Pancreas (tissue), 10 donors: Measurements from ENCODE around the gene ERP27. TPM values are rescaled to one million over a fixed set of nuclear protein-coding genes. Genes with fewer than 3 reads are reported as not detected.

Source experiments
- ATAC-seq, 4 donors: fragments of 200-7000 bp; cut with Tn5 transposase; one replicate each; pipeline versions ENCODE4 v1.8.0 to v1.9.1; 2020; ENCODE audit warnings: mild to moderate bottlenecking in 4 of 4, moderate library complexity in 4 of 4
- DNase-seq, 6 donors: peaks; one replicate each; pipeline ENCODE4 v3.0.0-alpha.2; 2020
- FAIRE-seq: peaks from 2 replicates; lab custom pipeline; 2012; peaks lifted over from hg19 to GRCh38; lab: Jason Lieb, UNC
- H3K27ac ChIP-seq, 4 donors: fragments of 200-600 bp; sonication (generic); 1 replicate in 3 of 4; 2 replicates in 1 of 4; pipeline versions ENCODE4 v1.5.0 to v1.8.0; 2020
- H3K27me3 ChIP-seq, 4 donors: fragments of 200-600 bp; one replicate each; pipeline ENCODE4 v1.8.0; 2021
- H3K36me3 ChIP-seq, 3 donors: fragments of 200-600 bp; sonication (generic) in 1 of 3; one replicate each; pipeline versions ENCODE4 v1.5.0 to v1.8.0; 2020 to 2021
- H3K4me1 ChIP-seq, 3 donors: fragments of 200-600 bp; one replicate each; pipeline ENCODE4 v1.8.0; 2021
- H3K4me3 ChIP-seq, 4 donors: fragments of 200-600 bp; sonication (generic) in 2 of 4; one replicate each; pipeline versions ENCODE4 v1.5.0 to v1.8.0; 2020 to 2021
- H3K9me3 ChIP-seq, 4 donors: fragments of 200-600 bp; one replicate each; pipeline ENCODE4 v1.8.0; 2021
- CTCF ChIP-seq, 4 donors: fragments of 200-600 bp; sonication (generic) in 3 of 4; IDR thresholded peaks; one replicate each; pipeline versions ENCODE4 v1.5.0 to v1.8.0; 2021; ENCODE audit warnings: antibody characterized with exemption in 4 of 4
- WGBS, 2 donors: extraction: QIAGEN DNeasy Blood & Tissue Kit; methylation state at CpG; one replicate each; pipeline ENCODE4 v1.1.7; 2013; 5-methylcytosine and 5-hydroxymethylcytosine counted together
- intact Hi-C, 3 donors: fragments of 100-400 bp; cut with DNase I; formaldehyde crosslinking; loops; one replicate each; pipeline versions ENCODE4 v1.11.1 to v1.14.2; 2022
- polyA plus RNA-seq, 2 donors: library from polyadenylated mRNA; stranded (reverse); fragments of 200-250 nt; gene quantifications; one replicate each; pipeline ENCODE4 v1.2.3, GENCODE V29; 2013
- total RNA-seq, 6 donors: library from RNA; stranded (reverse); fragmentation: NEBNext Ultra II Directional in 4 of 6; extraction: Animal tissue kit (Norgen Biotek cat#: 25700) in 4 of 6; gene quantifications; one replicate each; pipeline versions ENCODE4 v1.2.1 to v1.2.4, GENCODE V29; 2021 to 2023
- donor health status: healthy with polysubstance abuse.
- donor health status: DM: no; HTN: no; CAD: no; lungs with moderate emphysema.
- donor health status: DM: no; HTN: no; CAD: no.
- donor health status: control.
- donor health status: control.
- donor health status: Bipolar disorder and iron deficiency.
- donor health status: DM: yes; HTN: yes; CAD: no.
- donor health status: DM: no; HTN: no; CAD: no.
- donor health status: DM: no; HTN: no; CAD: no.
- donor health status: DM: yes; HTN: yes; CAD: no.

Gene ERP27
- total RNA-seq (100 to 1,000 TPM in 4 of 6 donors, 10 to 100 TPM in 2; 87.2 to 267 (median 128) TPM), polyA plus RNA-seq (10 to 100 TPM; 41.8 to 61.3 TPM)

- peaks cover 21 to 34% (median 31%) of the 10 kb centered on the region in 3 donors for H3K4me1 ChIP-seq
- no peak for TF ChIP-seq CTCF (IDR thresholded peaks at IDR 0.05)
- 30 to 33% methylated on average over 3 of the region's 3 CpGs for whole genome bisulfite sequencing, 2 donors
- peak; percentile 79 to 92 (median 86) for ATAC-seq
- H3K4me3 ChIP-seq, result peak within 1 kb of the TSS in 3 of 4 donors; percentile 1 to 36 (median 29)
- peak; percentile 70 to 92 (median 87) for DNase-seq
- FAIRE-seq, result no peak
- no peaks in the 10 kb centered on the region for H3K36me3 ChIP-seq
- H3K27ac ChIP-seq, result peak within 1 kb of the TSS; percentile 64 to 95 (median 88)
- H3K9me3 ChIP-seq, result no peaks in the 10 kb centered on the region
- no peaks in the 10 kb centered on the region for H3K27me3 ChIP-seq
- intact Hi-C loops, result no loop called here
Observed at GRCh38 chr12:14938301-14938700, at the start of gene ERP27. Gene ERP27, minus strand, starts transcription at chr12:14938537. Its CDS starts 29 bp downstream, at chr12:14938508.

GRCh38 chr12:14988035-14988434 lies 49.7 kb upstream of the ERP27 start:
- DNase-seq (no peak), FAIRE-seq (no peak), ATAC-seq (no peak)
- H3K36me3 ChIP-seq, result no peaks in the 10 kb centered on the region
- intact Hi-C loops, result loop anchor here in 1 of 3 donors (5.0 kb wide), 1 partner anchor 141 kb away; no protein-coding TSS in a partner anchor
- H3K27me3 ChIP-seq, result no peaks in the 10 kb centered on the region
- H3K9me3 ChIP-seq, result no peaks in the 10 kb centered on the region
- no peak overlapping the region for H3K27ac ChIP-seq
- no peak overlapping the region for H3K4me3 ChIP-seq
- 85 to 92% methylated on average over 3 of the region's 3 CpGs for WGBS, 2 donors
- TF ChIP-seq CTCF (IDR thresholded peaks at IDR 0.05), result no peak
- H3K4me1 ChIP-seq, result no peaks in the 10 kb centered on the region

GRCh38 chr12:14986449-14986848 lies 48.1 kb upstream of the ERP27 start:
- no peaks in the 10 kb centered on the region for H3K9me3 ChIP-seq
- ATAC-seq (peak in 3 of 4 donors; percentile 29 to 59 (median 54)), DNase-seq (no peak), FAIRE-seq (no peak)
- no peaks in the 10 kb centered on the region for H3K4me1 ChIP-seq
- 41 to 47% methylated on average over 4 of the region's 4 CpGs for whole genome bisulfite sequencing, 2 donors
- H3K36me3 ChIP-seq, result no peaks in the 10 kb centered on the region
- H3K4me3 ChIP-seq, result no peak overlapping the region
- peak in 1 of 4 donors; percentile 12 for TF ChIP-seq CTCF (IDR thresholded peaks at IDR 0.05)
- intact Hi-C loops, result loop anchor here in 1 of 3 donors (5.0 kb wide), 1 partner anchor 139 kb away; no protein-coding TSS in a partner anchor
- H3K27me3 ChIP-seq, result no peaks in the 10 kb centered on the region
- no peak overlapping the region for H3K27ac ChIP-seq

GRCh38 chr12:14984766-14985285 lies 46.5 kb upstream of the ERP27 start:
- no peaks in the 10 kb centered on the region for H3K36me3 ChIP-seq
- H3K4me3 ChIP-seq, result no peak overlapping the region
- intact Hi-C loops, result loop anchor here in 1 of 3 donors (5.0 kb wide), 1 partner anchor 138 kb away; no protein-coding TSS in a partner anchor
- ATAC-seq, result no peak
- no peaks in the 10 kb centered on the region for H3K4me1 ChIP-seq
- no peak for FAIRE-seq
- H3K9me3 ChIP-seq, result no peaks in the 10 kb centered on the region
- WGBS, 2 donors, result 80% methylated on average over 1 of the region's 1 CpG
- DNase-seq, result no peak
- no peak for TF ChIP-seq CTCF (IDR thresholded peaks at IDR 0.05)
- no peaks in the 10 kb centered on the region for H3K27me3 ChIP-seq
- no peak overlapping the region for H3K27ac ChIP-seq

GRCh38 chr12:14984036-14984435 lies 45.7 kb upstream of the ERP27 start:
- TF ChIP-seq CTCF (IDR thresholded peaks at IDR 0.05), result no peak
- Histone ChIP-seq H3K9me3 (no peaks in the 10 kb centered on the region), H3K36me3 (no peaks in the 10 kb centered on the region), H3K4me3 (no peak overlapping the region), H3K27ac (no peak overlapping the region), H3K4me1 (no peaks in the 10 kb centered on the region), H3K27me3 (no peaks in the 10 kb centered on the region)
- ATAC-seq (no peak), FAIRE-seq (no peak), DNase-seq (no peak)
- WGBS, 2 donors, result 58% methylated on average over 1 of the region's 1 CpG
- intact Hi-C loops, result no loop called here
